ENCODE results near the gene AIMP1.

DNA sequence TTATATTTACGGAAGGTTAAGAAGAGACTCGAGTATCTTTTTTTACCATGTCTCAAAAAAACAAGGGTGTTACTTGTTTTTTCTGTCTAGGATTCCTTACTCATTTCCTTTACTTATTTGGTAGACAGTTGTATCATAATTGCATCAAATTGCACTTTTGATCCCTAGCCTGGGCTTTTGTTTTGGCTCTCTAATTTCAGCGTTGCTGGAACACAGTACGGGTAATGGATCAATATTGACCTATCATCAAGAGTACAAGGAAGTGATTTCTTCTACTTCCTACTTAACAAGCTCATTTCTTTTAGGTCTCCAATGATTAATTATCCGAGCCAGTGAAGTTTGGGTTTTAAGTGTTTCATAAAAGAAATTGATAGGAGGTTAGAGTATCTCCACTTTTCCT, 16.8 kb downstream of the AIMP1 start:
- TF ChIP-seq GATA2 (IDR thresholded peaks at IDR 0.05; ENCODE audit: low read depth, low read length) = no peak
- TF ChIP-seq GATA3 (IDR thresholded peaks at IDR 0.05; ENCODE audit: low read depth, low read length) = no peak

All from SH-SY5Y (cell line).